ENCODE data around the gene PXN. TPM values are rescaled to one million over a fixed set of nuclear protein-coding genes. Genes with fewer than 3 reads are reported as not detected.
"Not testable (repeated sequence)": the region's sequence is repeated elsewhere in the genome, so short reads cannot be mapped to it uniquely, and the experiment has no call there.

PXN gene
- total RNA-seq, 2 donors from 2014 or later: 93.0 to 105 TPM

GRCh38 chr12:120199595-120200306, 65.8 kb downstream of the PXN start:
- ATAC-seq (ENCODE audit: insufficient number of reproducible peaks, low FRiP score, low read depth): no peak
- no peaks in the 10 kb centered on the region for H3K9me3 ChIP-seq
- H3K27me3 ChIP-seq (replicated peaks; ENCODE audit: insufficient read depth): no peaks in the 10 kb centered on the region
- TF ChIP-seq, protein P1, sequence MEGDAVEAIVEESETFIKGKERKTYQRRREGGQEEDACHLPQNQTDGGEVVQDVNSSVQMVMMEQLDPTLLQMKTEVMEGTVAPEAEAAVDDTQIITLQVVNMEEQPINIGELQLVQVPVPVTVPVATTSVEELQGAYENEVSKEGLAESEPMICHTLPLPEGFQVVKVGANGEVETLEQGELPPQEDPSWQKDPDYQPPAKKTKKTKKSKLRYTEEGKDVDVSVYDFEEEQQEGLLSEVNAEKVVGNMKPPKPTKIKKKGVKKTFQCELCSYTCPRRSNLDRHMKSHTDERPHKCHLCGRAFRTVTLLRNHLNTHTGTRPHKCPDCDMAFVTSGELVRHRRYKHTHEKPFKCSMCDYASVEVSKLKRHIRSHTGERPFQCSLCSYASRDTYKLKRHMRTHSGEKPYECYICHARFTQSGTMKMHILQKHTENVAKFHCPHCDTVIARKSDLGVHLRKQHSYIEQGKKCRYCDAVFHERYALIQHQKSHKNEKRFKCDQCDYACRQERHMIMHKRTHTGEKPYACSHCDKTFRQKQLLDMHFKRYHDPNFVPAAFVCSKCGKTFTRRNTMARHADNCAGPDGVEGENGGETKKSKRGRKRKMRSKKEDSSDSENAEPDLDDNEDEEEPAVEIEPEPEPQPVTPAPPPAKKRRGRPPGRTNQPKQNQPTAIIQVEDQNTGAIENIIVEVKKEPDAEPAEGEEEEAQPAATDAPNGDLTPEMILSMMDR (IDR thresholded peaks at IDR 0.05): no peak
- H3K4me1 ChIP-seq (ENCODE audit: control insufficient read depth in 1 of 2, low read depth in 2 of 2): peaks cover 20 to 25% of the 10 kb centered on the region in 2 donors
- no peak for DNase-seq (ENCODE audit: low spot score)
- H3K27ac ChIP-seq: peak overlapping the region; percentile 68 to 88
- H3K36me3 ChIP-seq: peaks cover 23% of the 10 kb centered on the region
- H3K4me3 ChIP-seq: peak overlapping the region; percentile 84

GRCh38 chr12:120199025-120199424, 66.5 kb downstream of the PXN start:
- peaks cover 23% of the 10 kb centered on the region for H3K36me3 ChIP-seq
- H3K9me3 ChIP-seq: no peaks in the 10 kb centered on the region
- H3K4me1 ChIP-seq (ENCODE audit: control insufficient read depth in 1 of 2, low read depth in 2 of 2): peaks cover 20 to 26% of the 10 kb centered on the region in 2 donors
- peak overlapping the region; percentile 84 for H3K4me3 ChIP-seq
- H3K27me3 ChIP-seq (replicated peaks; ENCODE audit: insufficient read depth): no peaks in the 10 kb centered on the region
- TF ChIP-seq, protein P1 (IDR thresholded peaks at IDR 0.05): no peak
- H3K27ac ChIP-seq: peak overlapping the region in 1 of 2 donors; percentile 17
- ATAC-seq (ENCODE audit: insufficient number of reproducible peaks, low FRiP score, low read depth): no peak
- no peak for DNase-seq (ENCODE audit: low spot score)

DNA sequence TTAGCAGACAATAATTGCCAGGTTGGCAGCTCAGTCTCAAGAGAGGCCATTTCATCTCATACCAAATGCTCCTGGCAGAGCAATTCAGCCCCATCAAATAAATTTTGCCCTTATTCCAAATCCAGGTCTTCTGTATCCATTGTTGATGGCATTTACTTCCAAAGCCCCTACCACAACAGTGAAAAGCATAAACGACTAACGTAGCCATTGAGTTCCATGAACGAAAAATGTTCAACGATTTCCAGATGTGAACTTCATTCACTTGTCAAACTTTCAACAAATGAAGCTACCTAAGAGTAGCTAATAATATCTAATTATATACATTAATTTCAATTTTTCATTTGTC, 68.0 kb downstream of the PXN start:
- no peak overlapping the region for H3K27ac ChIP-seq

GRCh38 chr12:120196817-120197541, 68.6 kb downstream of the PXN start:
- not testable (repeated sequence) for H3K27ac ChIP-seq; H3K27me3 ChIP-seq (replicated peaks; ENCODE audit: insufficient read depth); ATAC-seq (ENCODE audit: insufficient number of reproducible peaks, low FRiP score, low read depth); H3K4me3 ChIP-seq; DNase-seq (ENCODE audit: low spot score); H3K9me3 ChIP-seq
- peaks cover 23% of the 10 kb centered on the region for H3K36me3 ChIP-seq
- peaks cover 28 to 36% of the 10 kb centered on the region in 2 donors for H3K4me1 ChIP-seq (ENCODE audit: control insufficient read depth in 1 of 2, low read depth in 2 of 2)

More for the DNA sequence above, 68.0 kb downstream of the PXN start:
- Histone ChIP-seq H3K9me3 (no peaks in the 10 kb centered on the region), H3K4me3 (no peak overlapping the region), H3K36me3 (peaks cover 23% of the 10 kb centered on the region), H3K27me3 (replicated peaks; ENCODE audit: insufficient read depth) (no peaks in the 10 kb centered on the region), H3K4me1 (ENCODE audit: control insufficient read depth in 1 of 2, low read depth in 2 of 2) (peaks cover 28 to 36% of the 10 kb centered on the region in 2 donors)
- DNase-seq (ENCODE audit: low spot score) (no peak), ATAC-seq (ENCODE audit: insufficient number of reproducible peaks, low FRiP score, low read depth) (no peak)
- TF ChIP-seq, protein P1 (IDR thresholded peaks at IDR 0.05): no peak

- H3K4me1 ChIP-seq (ENCODE audit: control insufficient read depth in 1 of 2, low read depth in 2 of 2): peaks cover 28 to 36% of the 10 kb centered on the region in 2 donors
- peaks cover 23% of the 10 kb centered on the region for H3K36me3 ChIP-seq
- H3K4me3 ChIP-seq: no peak overlapping the region
- H3K27ac ChIP-seq: no peak overlapping the region
- ATAC-seq (ENCODE audit: insufficient number of reproducible peaks, low FRiP score, low read depth) (no peak), DNase-seq (ENCODE audit: low spot score) (no peak)
- H3K9me3 ChIP-seq: no peaks in the 10 kb centered on the region
- TF ChIP-seq, protein P1 (IDR thresholded peaks at IDR 0.05): no peak
- H3K27me3 ChIP-seq (replicated peaks; ENCODE audit: insufficient read depth): no peaks in the 10 kb centered on the region
Measured at GRCh38 chr12:120196363-120196762, 69.2 kb downstream of the PXN start.

All from thoracic aorta (tissue), 2 donors.